ENCODE measurements around the gene AQP1.

DNA sequence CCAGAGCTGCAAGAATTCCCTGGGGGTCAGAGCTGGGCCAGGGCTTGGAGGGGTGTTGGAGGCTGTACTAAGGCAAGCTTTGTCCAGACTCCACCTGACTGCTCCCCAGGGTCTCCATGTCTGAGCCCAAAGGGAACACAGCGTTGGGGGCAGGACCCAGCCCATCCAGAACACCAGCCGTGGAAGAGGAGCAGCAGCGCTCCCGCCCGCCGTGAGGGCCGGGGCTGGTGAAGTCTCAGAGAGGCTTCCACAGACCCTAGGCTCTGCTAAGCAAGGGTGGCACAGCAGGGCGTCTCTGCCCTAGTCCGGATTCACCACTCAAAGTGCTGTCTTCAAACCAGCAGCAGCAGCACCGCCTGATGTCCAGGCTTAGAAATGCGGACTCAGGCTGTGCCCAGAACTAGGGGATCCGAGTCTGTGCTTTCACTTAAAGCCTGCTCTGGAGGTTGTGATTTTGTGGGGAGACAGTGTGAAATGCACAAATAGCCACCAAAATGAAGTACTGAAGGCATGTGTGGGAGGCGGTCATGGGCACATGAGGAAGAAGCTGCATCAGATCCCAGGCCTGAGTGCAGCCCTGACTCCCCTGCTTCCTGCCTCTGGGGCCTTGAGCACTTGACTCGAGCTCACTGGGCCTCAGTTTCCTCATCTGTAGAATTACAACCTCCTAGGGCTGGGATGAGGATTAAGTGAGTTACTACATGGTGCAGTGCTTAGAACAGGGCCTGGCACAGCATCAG lies 16.6 kb upstream of the AQP1 start:
- TF ChIP-seq, protein P1, sequence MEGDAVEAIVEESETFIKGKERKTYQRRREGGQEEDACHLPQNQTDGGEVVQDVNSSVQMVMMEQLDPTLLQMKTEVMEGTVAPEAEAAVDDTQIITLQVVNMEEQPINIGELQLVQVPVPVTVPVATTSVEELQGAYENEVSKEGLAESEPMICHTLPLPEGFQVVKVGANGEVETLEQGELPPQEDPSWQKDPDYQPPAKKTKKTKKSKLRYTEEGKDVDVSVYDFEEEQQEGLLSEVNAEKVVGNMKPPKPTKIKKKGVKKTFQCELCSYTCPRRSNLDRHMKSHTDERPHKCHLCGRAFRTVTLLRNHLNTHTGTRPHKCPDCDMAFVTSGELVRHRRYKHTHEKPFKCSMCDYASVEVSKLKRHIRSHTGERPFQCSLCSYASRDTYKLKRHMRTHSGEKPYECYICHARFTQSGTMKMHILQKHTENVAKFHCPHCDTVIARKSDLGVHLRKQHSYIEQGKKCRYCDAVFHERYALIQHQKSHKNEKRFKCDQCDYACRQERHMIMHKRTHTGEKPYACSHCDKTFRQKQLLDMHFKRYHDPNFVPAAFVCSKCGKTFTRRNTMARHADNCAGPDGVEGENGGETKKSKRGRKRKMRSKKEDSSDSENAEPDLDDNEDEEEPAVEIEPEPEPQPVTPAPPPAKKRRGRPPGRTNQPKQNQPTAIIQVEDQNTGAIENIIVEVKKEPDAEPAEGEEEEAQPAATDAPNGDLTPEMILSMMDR (conservative IDR thresholded peaks at IDR 0.05), result no peak
- no peak for TF ChIP-seq ZFX (IDR thresholded peaks at IDR 0.05)

Measured in C4-2B (cell line).